Islet of Langerhans (tissue), 1 donor: ENCODE data around the gene ADGRL3.

Experiments used
- FAIRE-seq: peaks from one replicate; lab custom pipeline; 2011; peaks lifted over from hg19 to GRCh38; lab: Jason Lieb, UNC

ADGRL3 gene

GRCh38 chr4:61427099-61427817, 227.1 kb downstream of the ADGRL3 start:
- FAIRE-seq = no peak

GRCh38 chr4:61427818-61428495, 227.8 kb downstream of the ADGRL3 start:
- no peak for FAIRE-seq

- no peak for FAIRE-seq
Observed at GRCh38 chr4:61428950-61429349, 228.8 kb downstream of the ADGRL3 start.

- FAIRE-seq = no peak
Observed at GRCh38 chr4:61431131-61431530, 231.0 kb downstream of the ADGRL3 start.

- FAIRE-seq = no peak
Observed at GRCh38 chr4:61437923-61438322, 237.8 kb downstream of the ADGRL3 start.

- FAIRE-seq = no peak
Observed at GRCh38 chr4:61440321-61440720, 240.2 kb downstream of the ADGRL3 start.

GRCh38 chr4:61442936-61443335, 242.8 kb downstream of the ADGRL3 start:
- FAIRE-seq = peak; percentile 24

GRCh38 chr4:61443813-61444510, 243.8 kb downstream of the ADGRL3 start:
- FAIRE-seq = no peak

GRCh38 chr4:61445374-61446063, 245.4 kb downstream of the ADGRL3 start:
- FAIRE-seq = peak; percentile 82

- FAIRE-seq = no peak
Observed at GRCh38 chr4:61446941-61447340, 246.8 kb downstream of the ADGRL3 start.

- FAIRE-seq = no peak
Observed at GRCh38 chr4:61447918-61448317, 247.8 kb downstream of the ADGRL3 start.

GRCh38 chr4:61451935-61452334, 251.8 kb downstream of the ADGRL3 start:
- no peak for FAIRE-seq

GRCh38 chr4:61461956-61462355, 261.8 kb downstream of the ADGRL3 start:
- FAIRE-seq = no peak

- no peak for FAIRE-seq
Observed at GRCh38 chr4:61462451-61463326, 262.6 kb downstream of the ADGRL3 start.

GRCh38 chr4:61468024-61468720, 268.0 kb downstream of the ADGRL3 start:
- no peak for FAIRE-seq

GRCh38 chr4:61473306-61473705, 273.2 kb downstream of the ADGRL3 start:
- FAIRE-seq = no peak

- FAIRE-seq = no peak
Observed at GRCh38 chr4:61478340-61478739, 278.2 kb downstream of the ADGRL3 start.

- no peak for FAIRE-seq
Observed at GRCh38 chr4:61485056-61485455, 284.9 kb downstream of the ADGRL3 start.

- FAIRE-seq = no peak
Observed at GRCh38 chr4:61489927-61490326, 289.8 kb downstream of the ADGRL3 start.

- no peak for FAIRE-seq
Observed at GRCh38 chr4:61493041-61493440, 292.9 kb downstream of the ADGRL3 start.

GRCh38 chr4:61493470-61493869, 293.3 kb downstream of the ADGRL3 start:
- no peak for FAIRE-seq
